Liver (tissue), 3 donors: ENCODE results near the gene PROB1.

Source experiments
- EGR1 ChIP-seq, 2 donors: IDR thresholded peaks; 2 replicates each; pipeline ENCODE4 v1.6.1; 2016 to 2018; ENCODE audit warnings: antibody characterized with exemption in 2 of 2, low read depth in 2 of 2
- HNF4G ChIP-seq: IDR thresholded peaks from 2 replicates; pipeline ENCODE4 v1.6.1; 2016; ENCODE audit warnings: antibody characterized with exemption
- JUND ChIP-seq, 2 donors: IDR thresholded peaks; 2 replicates each; pipeline ENCODE4 v1.6.1; 2016; ENCODE audit warnings: antibody characterized with exemption in 2 of 2
- MAX ChIP-seq: IDR thresholded peaks from 2 replicates; pipeline ENCODE4 v1.6.1; 2016; ENCODE audit warnings: antibody characterized with exemption
- NR2F2 ChIP-seq: IDR thresholded peaks from 2 replicates; pipeline ENCODE4 v1.6.1; 2016; ENCODE audit warnings: antibody characterized with exemption
- RAD21 ChIP-seq, 2 donors: IDR thresholded peaks; 2 replicates each; pipeline ENCODE4 v1.6.1; 2016; ENCODE audit warnings: antibody characterized with exemption in 2 of 2, mild to moderate bottlenecking in 2 of 2
- REST ChIP-seq: IDR thresholded peaks from 2 replicates; pipeline ENCODE4 v1.6.1; 2016; ENCODE audit warnings: antibody characterized with exemption, mild to moderate bottlenecking
- RXRA ChIP-seq, 2 donors: IDR thresholded peaks; 2 replicates each; pipeline ENCODE4 v1.6.1; 2017 to 2018; ENCODE audit warnings: antibody characterized with exemption in 2 of 2, mild to moderate bottlenecking in 1 of 2
- SP1 ChIP-seq: IDR thresholded peaks from 2 replicates; pipeline ENCODE4 v1.6.1; 2018; ENCODE audit warnings: antibody characterized with exemption, mild to moderate bottlenecking
- TAF1 ChIP-seq: conservative IDR thresholded peaks from 2 replicates; pipeline ENCODE4 v1.6.1; 2016; ENCODE audit warnings: antibody characterized with exemption, mild to moderate bottlenecking
- YY1 ChIP-seq: IDR thresholded peaks from 2 replicates; pipeline ENCODE4 v1.6.1; 2016; ENCODE audit warnings: antibody characterized with exemption, mild to moderate bottlenecking
- ZBTB33 ChIP-seq: IDR thresholded peaks from 2 replicates; pipeline ENCODE4 v1.6.1; 2016; ENCODE audit warnings: antibody characterized with exemption
- TF ChIP-seq, protein P1 (sequence below): IDR thresholded peaks from 2 replicates; pipeline ENCODE4 v1.6.1; 2016; ENCODE audit warnings: antibody characterized with exemption
- TF ChIP-seq, protein P2 (sequence below): fragments of 150-350 bp; IDR thresholded peaks from 2 replicates; pipeline ENCODE4 v1.5.1; 2017; ENCODE audit warnings: improper control_type of control experiment, low read depth, low read length; ENCODE audit not compliant: missing input control
- donor health status: healthy.
- donor health status: healthy.

DNA sequence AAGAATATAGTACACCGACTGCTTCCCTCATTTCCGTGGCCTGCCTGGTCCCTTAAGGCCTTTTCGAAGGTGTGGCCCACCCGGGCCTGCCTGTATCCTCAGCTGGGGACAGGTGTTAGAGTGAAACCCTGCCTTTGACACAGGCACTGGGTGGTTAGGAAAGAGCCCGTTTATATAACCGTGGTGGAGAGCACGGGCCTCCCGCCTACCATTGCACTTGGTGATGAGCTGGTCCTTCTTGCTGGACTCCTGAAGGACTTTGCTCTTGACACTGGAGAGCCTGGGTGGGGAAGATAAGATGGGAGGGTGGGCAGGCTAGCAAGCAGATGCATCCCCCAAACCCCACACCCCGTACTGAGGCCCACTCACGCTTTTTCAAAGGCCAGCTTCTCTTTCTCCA lies 6.6 kb upstream of the PROB1 start:
- TF ChIP-seq, protein P1, sequence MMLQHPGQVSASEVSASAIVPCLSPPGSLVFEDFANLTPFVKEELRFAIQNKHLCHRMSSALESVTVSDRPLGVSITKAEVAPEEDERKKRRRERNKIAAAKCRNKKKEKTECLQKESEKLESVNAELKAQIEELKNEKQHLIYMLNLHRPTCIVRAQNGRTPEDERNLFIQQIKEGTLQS, result no peak
- TF ChIP-seq, protein P2, sequence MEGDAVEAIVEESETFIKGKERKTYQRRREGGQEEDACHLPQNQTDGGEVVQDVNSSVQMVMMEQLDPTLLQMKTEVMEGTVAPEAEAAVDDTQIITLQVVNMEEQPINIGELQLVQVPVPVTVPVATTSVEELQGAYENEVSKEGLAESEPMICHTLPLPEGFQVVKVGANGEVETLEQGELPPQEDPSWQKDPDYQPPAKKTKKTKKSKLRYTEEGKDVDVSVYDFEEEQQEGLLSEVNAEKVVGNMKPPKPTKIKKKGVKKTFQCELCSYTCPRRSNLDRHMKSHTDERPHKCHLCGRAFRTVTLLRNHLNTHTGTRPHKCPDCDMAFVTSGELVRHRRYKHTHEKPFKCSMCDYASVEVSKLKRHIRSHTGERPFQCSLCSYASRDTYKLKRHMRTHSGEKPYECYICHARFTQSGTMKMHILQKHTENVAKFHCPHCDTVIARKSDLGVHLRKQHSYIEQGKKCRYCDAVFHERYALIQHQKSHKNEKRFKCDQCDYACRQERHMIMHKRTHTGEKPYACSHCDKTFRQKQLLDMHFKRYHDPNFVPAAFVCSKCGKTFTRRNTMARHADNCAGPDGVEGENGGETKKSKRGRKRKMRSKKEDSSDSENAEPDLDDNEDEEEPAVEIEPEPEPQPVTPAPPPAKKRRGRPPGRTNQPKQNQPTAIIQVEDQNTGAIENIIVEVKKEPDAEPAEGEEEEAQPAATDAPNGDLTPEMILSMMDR, result no peak
- no peak for TF ChIP-seq REST
- no peak for TF ChIP-seq JUND (IDR thresholded peaks at IDR 0.05)
- TF ChIP-seq RXRA (IDR thresholded peaks at IDR 0.05), result no peak
- TF ChIP-seq MAX, result no peak
- no peak for TF ChIP-seq HNF4G
- no peak for TF ChIP-seq SP1
- no peak for TF ChIP-seq TAF1
- TF ChIP-seq ZBTB33, result no peak
- TF ChIP-seq YY1, result no peak
- no peak for TF ChIP-seq RAD21 (IDR thresholded peaks at IDR 0.05)
- no peak for TF ChIP-seq NR2F2
- no peak for TF ChIP-seq EGR1 (IDR thresholded peaks at IDR 0.05; ENCODE audit: low read depth in 2 of 2)
